GM10266 (cell line): ENCODE data around the gene SHC1.

Source experiments
- DNase-seq: peaks from one replicate; pipeline ENCODE4 v3.0.0; 2012; ENCODE audit errors: extremely low spot score
- CTCF ChIP-seq: IDR thresholded peaks from 2 replicates; pipeline ENCODE4 v1.5.1; 2012; ENCODE audit warnings: mild to moderate bottlenecking, low read depth; ENCODE audit not compliant: control insufficient read depth, insufficient read depth; ENCODE audit errors: missing control alignments

The SHC1 gene

DNA sequence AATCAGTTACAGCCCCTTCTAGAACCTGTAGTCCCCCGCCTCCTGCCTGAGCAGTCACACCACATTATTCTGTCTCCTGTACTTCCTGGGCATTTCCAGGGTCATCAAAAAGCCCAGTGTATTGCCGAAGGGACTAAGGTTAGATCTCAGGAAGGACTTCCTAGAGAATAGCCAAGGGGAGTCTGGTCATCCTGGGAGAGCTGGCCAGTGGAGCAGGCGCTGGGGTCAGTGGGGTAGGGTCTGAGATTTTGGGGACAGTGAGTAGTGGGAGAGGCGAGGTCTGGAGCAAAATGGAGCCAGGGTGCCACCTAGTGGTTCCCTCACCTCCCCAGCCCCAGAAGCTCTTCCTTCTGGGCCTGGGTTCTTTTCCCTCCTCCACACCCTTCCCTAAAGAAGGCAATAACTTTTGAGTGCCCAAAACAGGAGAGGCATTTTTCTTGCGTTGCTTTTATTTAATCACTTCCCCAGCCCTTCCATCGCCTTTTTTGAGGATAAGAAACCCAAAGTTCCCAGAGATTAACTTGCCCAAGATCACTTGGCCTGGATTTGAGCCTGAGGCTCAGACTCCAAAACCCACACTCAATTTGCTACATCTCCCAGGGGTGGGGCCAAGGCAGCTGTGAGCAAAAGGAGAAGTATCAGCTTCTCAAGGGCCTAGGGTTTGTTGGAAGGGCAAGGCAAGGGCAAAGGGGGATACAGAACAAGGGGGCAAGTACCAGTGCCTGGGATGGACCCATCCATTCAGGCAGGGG is 26.7 kb downstream of the SHC1 start:
- peak; percentile 90 for TF ChIP-seq CTCF
- peak; percentile 67 for DNase-seq

GRCh38 chr1:154941333-154942013 is 29.1 kb downstream of the SHC1 start:
- no peak for TF ChIP-seq CTCF
- DNase-seq, result no peak

- DNase-seq, result peak; percentile 51
- no peak for TF ChIP-seq CTCF
These were observed 29.8 kb downstream of the SHC1 start for GRCh38 chr1:154940651-154941194.

GRCh38 chr1:154940213-154940560 is 30.4 kb downstream of the SHC1 start:
- DNase-seq, result no peak
- TF ChIP-seq CTCF, result no peak

DNA sequence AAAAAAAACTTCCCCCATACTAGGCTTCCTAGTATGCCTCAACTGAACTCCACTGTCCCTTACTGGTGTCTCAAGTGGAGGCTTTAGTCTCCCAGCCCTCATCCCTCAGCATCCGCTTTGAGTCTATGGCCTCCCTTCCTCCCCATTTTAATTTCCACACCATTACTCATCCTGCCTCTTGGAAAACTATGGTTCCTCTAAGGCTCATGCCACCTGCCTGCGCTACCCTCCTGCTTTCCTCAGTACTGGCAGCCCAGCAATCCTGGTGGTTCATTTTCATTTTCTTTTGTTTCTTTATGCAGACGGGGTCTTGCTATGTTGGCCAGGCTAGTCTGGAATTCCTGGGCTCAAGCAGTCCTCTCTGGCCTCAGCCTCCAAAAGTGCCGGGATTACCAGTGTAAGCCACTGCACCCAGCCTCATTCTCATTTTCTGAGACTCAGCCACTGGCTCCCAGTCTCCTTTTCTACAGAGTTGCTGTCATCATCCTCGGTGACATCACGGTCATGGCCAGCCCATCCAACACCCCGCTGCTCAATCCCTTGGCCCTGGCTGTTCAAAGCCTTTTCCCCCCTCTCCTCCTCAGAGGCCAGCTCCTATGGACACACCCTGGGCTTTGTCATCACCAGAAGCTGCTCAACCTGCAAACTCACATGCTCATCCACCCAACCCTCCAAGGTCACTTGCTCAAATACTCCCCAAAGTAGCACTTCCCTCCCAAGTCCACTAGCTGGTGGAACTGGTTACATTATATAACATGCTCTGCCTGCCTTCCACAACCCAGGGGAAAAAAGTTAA is 31.7 kb downstream of the SHC1 start:
- DNase-seq, result no peak
- TF ChIP-seq CTCF, result no peak

DNA sequence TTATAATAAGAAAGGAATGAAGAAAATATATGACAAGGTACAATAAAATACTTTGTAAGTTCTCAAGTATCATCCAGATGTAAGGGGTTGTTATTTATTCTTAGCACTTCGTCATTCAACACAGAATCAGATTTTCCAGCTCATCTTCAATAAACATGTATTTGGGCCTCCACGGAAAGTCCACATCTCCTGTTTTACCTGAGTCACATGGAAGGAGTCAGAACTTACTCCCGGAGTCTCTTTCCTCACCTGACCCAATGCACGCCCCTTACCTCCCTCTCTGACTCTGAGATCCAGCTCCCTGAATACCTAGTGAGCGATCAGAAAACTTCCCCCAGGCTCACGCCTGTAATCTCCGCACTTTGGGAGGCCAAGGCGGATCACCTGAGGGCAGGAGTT is 32.6 kb downstream of the SHC1 start:
- no peak for DNase-seq
- no peak for TF ChIP-seq CTCF
